GM12865 (cell line): ENCODE results near the gene ERC1.
"Not testable (repeated sequence)": the region's sequence is repeated elsewhere in the genome, so short reads cannot be mapped to it uniquely, and the experiment has no call there.

Experiments
- DNase-seq: peaks from one replicate; pipeline ENCODE4 v3.0.0; 2010; ENCODE audit warnings: low read depth
- H3K4me3 ChIP-seq: 2 replicates; pipeline ENCODE4 v1.5.1; 2011; ENCODE audit warnings: mild to moderate bottlenecking, low read depth, low read length, control low read depth
- TF ChIP-seq, protein P1 (sequence below): IDR thresholded peaks from 2 replicates; pipeline ENCODE4 v1.5.1; 2011; ENCODE audit warnings: low read length, control low read depth, low read depth, inconsistent platforms; ENCODE audit not compliant: insufficient read depth; ENCODE audit errors: missing control alignments

Gene ERC1

DNA sequence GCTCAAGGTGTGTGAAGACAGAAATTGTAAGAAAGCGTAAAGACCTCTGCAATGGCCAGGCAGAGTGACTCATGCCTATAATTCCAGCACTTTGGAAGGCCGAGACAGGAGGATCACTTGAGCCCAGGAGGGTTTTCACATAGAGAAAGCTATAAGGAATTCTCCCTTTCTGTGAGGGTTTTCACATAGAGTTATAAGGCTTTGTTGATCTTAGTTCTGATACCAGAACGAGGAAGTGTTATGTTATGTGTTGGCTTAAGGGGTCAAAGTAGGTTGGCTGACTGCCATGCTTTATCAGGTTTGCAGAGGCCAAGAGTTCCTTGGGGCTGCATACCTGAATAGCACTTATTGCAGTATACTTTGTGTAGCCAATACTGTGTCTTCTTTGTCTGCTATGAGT is 139.1 kb downstream of the ERC1 start:
- DNase-seq = peak; percentile 20
- H3K4me3 ChIP-seq = no peak overlapping the region
- TF ChIP-seq, protein P1, sequence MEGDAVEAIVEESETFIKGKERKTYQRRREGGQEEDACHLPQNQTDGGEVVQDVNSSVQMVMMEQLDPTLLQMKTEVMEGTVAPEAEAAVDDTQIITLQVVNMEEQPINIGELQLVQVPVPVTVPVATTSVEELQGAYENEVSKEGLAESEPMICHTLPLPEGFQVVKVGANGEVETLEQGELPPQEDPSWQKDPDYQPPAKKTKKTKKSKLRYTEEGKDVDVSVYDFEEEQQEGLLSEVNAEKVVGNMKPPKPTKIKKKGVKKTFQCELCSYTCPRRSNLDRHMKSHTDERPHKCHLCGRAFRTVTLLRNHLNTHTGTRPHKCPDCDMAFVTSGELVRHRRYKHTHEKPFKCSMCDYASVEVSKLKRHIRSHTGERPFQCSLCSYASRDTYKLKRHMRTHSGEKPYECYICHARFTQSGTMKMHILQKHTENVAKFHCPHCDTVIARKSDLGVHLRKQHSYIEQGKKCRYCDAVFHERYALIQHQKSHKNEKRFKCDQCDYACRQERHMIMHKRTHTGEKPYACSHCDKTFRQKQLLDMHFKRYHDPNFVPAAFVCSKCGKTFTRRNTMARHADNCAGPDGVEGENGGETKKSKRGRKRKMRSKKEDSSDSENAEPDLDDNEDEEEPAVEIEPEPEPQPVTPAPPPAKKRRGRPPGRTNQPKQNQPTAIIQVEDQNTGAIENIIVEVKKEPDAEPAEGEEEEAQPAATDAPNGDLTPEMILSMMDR = no peak

DNA sequence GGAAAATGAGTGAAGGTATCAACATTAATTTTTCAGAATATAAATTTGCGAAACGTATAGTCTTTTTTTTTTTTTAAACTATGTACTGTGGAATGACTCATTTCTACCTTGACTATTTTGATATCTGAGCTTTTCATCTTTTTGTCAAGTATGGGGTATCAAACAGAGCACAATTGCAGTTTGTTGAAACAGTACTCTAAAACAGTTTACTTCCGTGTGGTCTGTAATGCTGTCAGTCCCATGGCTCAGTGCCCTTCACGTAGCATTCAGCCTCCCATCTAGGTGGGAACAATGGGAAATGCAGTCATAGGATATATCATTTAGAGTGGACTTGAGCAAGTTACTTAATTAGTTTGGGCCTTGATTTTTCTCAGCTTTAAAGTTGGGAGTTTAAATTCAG is 139.5 kb downstream of the ERC1 start:
- H3K4me3 ChIP-seq = no peak overlapping the region
- DNase-seq = no peak
- TF ChIP-seq, protein P1 = no peak

DNA sequence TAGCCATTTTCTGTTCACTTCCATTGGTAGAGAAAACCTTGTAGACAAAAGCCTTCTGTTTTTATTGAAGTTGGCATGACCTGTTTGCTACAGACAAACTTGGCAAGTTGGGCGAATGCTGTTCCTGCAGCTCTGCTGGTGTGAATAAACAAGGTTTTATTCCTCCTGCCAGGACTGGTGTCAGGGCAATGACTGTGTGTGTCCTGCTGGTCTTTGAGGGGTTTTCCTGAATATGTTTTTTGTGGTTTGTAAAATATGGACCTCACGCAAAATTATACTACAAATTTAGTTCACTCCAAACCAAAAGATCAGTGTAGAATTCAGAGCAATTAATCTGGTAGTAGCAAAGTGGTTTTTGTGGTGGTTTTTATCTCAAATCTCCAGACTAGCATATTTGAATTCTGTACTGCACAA is 140.8 kb downstream of the ERC1 start:
- H3K4me3 ChIP-seq = no peak overlapping the region
- DNase-seq = no peak
- TF ChIP-seq, protein P1 = no peak

DNA sequence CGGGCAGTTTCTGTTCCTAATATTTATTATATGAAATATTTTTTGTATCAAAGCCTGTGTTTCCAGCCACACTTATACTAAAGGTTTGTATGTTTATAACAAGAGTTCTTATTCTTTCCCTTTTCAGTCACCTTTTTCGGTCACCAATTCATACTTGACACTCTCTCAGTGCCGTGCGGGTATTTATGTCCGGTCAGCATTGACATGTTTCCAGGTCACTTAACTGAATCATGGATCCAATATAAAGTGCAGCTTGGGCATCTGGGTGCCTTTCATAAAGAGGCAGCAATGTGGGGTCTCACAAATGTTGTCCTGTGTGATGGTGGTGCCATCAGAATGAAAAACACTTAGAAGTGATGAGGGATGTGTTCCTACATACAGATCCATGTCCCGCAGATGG is 141.3 kb downstream of the ERC1 start:
- TF ChIP-seq, protein P1 = no peak
- no peak overlapping the region for H3K4me3 ChIP-seq
- no peak for DNase-seq

DNA sequence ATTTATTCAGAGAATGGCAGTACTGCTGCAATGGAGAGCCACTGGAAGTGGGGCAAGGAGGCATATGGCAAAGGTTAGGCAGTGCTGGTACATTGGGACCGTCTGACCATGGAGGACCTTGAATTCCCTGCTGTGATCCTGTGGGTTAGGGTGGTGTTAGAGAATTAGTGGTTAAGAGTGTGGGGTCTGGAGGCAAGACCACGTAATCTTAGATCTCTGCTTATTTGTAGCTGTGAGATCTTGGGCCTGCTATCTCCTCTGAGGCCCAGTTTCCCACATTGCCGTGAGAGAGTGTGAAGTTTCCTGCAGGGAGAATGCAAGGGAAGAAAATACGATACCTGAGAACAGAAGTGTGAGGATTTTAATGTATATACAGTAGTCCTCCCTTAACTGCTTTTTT is 147.7 kb downstream of the ERC1 start:
- TF ChIP-seq, protein P1 = no peak
- H3K4me3 ChIP-seq = no peak overlapping the region
- no peak for DNase-seq

DNA sequence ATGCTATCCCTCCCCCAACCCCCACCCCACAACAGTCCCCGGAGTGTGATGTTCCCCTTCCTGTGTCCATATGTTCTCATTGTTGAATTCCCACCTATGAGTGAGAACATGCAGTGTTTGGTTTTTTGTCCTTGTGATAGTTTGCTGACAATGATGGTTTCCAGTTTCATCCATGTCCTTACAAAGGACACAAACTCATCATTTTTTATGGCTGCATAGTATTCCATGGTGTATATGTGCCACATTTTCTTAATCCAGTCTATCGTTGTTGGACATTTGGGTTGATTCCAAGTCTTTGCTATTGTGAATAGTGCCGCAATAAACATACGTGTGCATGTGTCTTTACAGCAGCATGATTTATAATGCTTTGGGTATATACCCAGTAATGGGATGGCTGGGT is 155.7 kb downstream of the ERC1 start:
- not testable (repeated sequence) for H3K4me3 ChIP-seq

DNA sequence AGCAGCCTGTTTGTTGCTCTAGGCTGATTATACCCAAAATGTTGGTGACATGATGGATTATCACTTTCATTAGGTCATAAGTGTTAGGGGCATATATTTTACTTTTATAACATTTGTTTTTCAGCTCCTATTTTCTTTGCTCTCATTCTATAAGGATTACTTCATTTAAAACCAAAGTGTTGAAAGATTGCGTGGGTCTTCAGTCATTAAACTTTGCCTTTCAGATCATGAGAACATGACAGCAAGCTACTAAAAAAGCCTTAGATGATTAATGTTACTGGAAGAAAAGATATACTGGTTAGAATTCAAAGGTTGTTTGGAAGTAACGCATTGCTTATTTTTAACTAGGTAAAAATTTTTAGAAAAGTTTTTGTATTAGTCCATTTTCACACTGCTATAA is 156.8 kb downstream of the ERC1 start:
- TF ChIP-seq, protein P1 = no peak
- DNase-seq = no peak
- H3K4me3 ChIP-seq = no peak overlapping the region

More for the DNA sequence above, 155.7 kb downstream of the ERC1 start:
- not testable (repeated sequence) for DNase-seq
